Skeletal muscle cell (primary cell): ENCODE measurements around the gene OR2V2.
"Not testable (repeated sequence)": the region's sequence is repeated elsewhere in the genome, so short reads cannot be mapped to it uniquely, and the experiment has no call there.

Experiments
- DNase-seq: peaks from one replicate; pipeline ENCODE4 v3.0.0-alpha.2; 2010; ENCODE audit warnings: low read depth
- H3K4me3 ChIP-seq: 2 replicates; pipeline ENCODE4 v1.5.1; 2011; ENCODE audit warnings: low read depth, mild to moderate bottlenecking, control low read depth, low read length, moderate library complexity

OR2V2 gene

GRCh38 chr5:181164076-181164952, 16.9 kb downstream of the OR2V2 start:
- DNase-seq, result no peak
- H3K4me3 ChIP-seq, result no peak overlapping the region

GRCh38 chr5:181166812-181167733, 19.7 kb downstream of the OR2V2 start:
- DNase-seq, result no peak
- no peak overlapping the region for H3K4me3 ChIP-seq

GRCh38 chr5:181167814-181168488, 20.6 kb downstream of the OR2V2 start:
- DNase-seq, result no peak
- H3K4me3 ChIP-seq, result no peak overlapping the region

- H3K4me3 ChIP-seq, result no peak overlapping the region
- DNase-seq, result no peak
Measured at GRCh38 chr5:181168595-181169118, 21.3 kb downstream of the OR2V2 start.

- H3K4me3 ChIP-seq, result peak overlapping the region; percentile 29
- DNase-seq, result not testable (repeated sequence)
Measured at GRCh38 chr5:181169459-181170236, 22.3 kb downstream of the OR2V2 start.

- no peak for DNase-seq
- H3K4me3 ChIP-seq, result peak overlapping the region; percentile 29
Measured at GRCh38 chr5:181170237-181170825, 22.9 kb downstream of the OR2V2 start.

- H3K4me3 ChIP-seq, result no peak overlapping the region
- DNase-seq, result no peak
Measured at GRCh38 chr5:181170996-181171395, 23.6 kb downstream of the OR2V2 start.

GRCh38 chr5:181171782-181172181, 24.4 kb downstream of the OR2V2 start:
- DNase-seq, result no peak
- no peak overlapping the region for H3K4me3 ChIP-seq

GRCh38 chr5:181173027-181173419, 25.6 kb downstream of the OR2V2 start:
- H3K4me3 ChIP-seq, result no peak overlapping the region
- no peak for DNase-seq

GRCh38 chr5:181173420-181174342, 26.3 kb downstream of the OR2V2 start:
- no peak overlapping the region for H3K4me3 ChIP-seq
- DNase-seq, result no peak

GRCh38 chr5:181176254-181176952, 29.0 kb downstream of the OR2V2 start:
- no peak overlapping the region for H3K4me3 ChIP-seq
- no peak for DNase-seq

- DNase-seq, H3K4me3 ChIP-seq: not testable (repeated sequence)
Measured at GRCh38 chr5:181177559-181177958, 30.2 kb downstream of the OR2V2 start.

GRCh38 chr5:181181650-181182565, 34.5 kb downstream of the OR2V2 start:
- no peak overlapping the region for H3K4me3 ChIP-seq
- DNase-seq, result no peak

- no peak overlapping the region for H3K4me3 ChIP-seq
- DNase-seq, result no peak
Measured at GRCh38 chr5:181182651-181183050, 35.3 kb downstream of the OR2V2 start.

- peak overlapping the region; percentile 52 for H3K4me3 ChIP-seq
Measured at GRCh38 chr5:181184845-181185216, 37.4 kb downstream of the OR2V2 start.

GRCh38 chr5:181185560-181185959, 38.2 kb downstream of the OR2V2 start:
- no peak for DNase-seq
- no peak overlapping the region for H3K4me3 ChIP-seq

More at GRCh38 chr5:181184845-181185216, 37.4 kb downstream of the OR2V2 start:
- no peak for DNase-seq
